Stimulated activated naive CD4-positive, alpha-beta T cell treated with Interleukin-2 at 50 U/mL for 16 hours (primary cell): ENCODE data around the gene SUPT3H.

ENCODE experiments used
- DNase-seq: peaks from one replicate; lab custom pipeline; 2025; lab: John Stamatoyannopoulos, UW

Gene SUPT3H

GRCh38 chr6:45388328-45388727, 10.6 kb upstream of the SUPT3H start:
- no peak for DNase-seq

DNA sequence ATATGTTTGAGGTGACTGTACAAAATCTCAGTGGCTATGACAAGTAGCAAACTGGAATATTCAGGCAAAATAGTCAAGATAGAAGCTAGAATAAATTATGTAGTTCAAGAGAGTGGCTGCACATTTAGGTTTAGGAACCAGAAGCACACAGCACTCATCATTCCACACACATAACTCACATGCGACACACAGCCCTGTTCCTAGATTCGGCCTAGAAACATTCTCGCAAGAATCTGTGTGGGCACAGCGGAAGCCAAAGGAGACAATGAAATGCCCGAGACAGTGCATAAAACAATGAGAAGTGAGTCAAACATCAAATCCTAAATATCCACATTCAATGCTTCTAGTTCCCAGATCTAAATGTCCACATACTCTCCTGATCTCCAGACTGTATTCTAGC, 9.5 kb upstream of the SUPT3H start:
- no peak for DNase-seq

DNA sequence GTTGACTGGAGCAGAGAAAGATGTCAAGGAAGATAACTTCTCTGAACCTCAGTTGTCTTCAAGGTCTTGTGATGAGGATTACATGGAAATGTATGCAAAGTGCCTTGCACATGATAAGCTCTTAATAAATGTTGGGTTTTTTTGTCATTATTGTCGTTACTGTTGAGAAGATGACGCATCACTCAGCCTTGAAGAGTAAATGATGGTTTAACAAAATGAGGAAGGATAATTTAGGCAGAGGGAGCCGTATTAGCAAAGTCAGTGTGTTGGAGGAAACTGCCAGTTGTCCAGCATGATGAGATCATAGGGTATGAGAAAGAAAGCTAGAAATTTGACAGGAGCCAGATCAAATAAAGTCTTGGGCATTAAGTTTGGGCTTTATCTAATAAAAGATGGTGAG, 8.8 kb upstream of the SUPT3H start:
- no peak for DNase-seq

GRCh38 chr6:45382391-45382790, 4.7 kb upstream of the SUPT3H start:
- no peak for DNase-seq

DNA sequence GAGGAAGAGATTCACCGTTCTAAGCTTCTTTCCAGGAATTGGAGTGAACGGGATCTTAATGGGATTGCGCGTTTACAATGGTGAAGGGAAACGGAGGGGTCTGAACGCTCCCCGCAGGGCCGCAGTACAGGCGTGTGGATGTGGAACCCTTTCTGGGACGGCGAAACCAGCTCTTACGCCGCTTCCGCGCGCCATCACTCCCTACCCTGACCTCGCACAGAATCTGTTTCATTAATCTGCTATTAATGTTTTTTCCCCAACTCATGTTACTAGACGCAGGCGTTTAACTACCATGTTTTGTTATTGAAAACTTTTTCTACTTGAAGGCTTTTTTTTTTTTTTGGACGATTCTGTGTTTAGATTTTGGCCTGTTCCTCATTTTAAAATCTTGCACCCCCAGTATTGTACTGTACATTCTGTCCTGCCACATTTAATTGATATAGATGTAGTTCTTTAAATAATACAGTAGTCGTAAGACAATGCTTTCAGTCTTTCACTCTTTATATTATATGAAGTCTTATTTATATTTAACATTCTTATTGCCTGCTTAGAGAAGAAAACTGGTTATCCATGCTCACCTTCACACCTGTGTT, 696 bp upstream of the SUPT3H start:
- peak; percentile 38 for DNase-seq

DNA sequence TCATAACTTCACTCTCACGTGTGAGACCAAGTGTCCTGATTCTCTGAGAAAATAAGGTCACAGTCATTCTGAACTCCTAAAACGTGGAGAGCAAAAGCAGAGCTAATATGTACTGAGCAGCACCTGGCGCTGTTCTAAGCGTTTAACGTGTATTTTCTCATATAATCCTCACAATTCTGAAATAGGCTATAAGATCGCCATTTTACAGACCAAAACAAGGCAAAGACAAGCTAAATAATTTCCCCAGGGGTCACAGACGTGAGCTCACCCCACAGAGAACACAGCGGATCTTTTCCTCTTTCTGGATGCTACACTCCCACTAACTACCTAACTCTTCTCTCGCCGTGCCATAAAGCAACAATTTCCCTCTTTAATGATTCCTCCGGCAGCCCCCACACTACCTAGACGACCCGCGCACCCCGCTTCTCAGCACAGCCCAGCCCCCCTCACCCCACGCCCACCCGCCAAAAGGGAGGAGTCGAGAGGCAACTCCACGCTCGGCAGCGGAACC, 636 bp downstream of the SUPT3H start:
- DNase-seq = no peak

DNA sequence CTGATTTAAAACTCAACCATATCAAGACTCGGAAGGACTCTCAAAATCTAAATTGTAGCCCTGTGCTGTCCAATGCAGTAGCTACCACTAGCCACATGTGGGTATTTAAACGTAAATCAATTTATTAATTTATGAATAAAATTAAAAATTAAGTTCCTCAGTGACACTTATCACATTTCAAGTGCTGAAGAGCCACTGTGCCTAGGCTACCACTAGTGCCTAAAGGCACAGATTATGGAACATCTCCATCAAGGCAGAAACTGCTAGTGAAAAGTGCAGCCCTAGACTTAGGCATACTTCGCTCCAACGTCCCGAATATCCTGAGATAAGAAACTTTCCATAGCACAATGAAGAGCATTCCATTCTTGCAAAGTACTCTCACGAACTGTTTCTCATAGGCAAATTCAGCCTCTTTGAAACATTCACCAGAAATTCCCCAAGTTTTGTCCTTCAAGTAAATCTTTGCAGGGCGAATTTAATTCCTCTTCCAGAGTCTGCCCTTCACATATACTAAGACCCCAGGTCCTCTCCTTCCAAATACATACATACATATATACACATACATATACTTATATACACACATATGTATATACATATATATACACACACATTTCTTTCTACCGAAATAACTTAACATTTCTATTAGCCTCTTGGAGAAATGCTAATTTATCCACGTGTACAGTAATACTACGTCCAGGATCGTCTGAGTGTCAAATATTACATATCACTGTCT, 1.3 kb downstream of the SUPT3H start:
- no peak for DNase-seq

DNA sequence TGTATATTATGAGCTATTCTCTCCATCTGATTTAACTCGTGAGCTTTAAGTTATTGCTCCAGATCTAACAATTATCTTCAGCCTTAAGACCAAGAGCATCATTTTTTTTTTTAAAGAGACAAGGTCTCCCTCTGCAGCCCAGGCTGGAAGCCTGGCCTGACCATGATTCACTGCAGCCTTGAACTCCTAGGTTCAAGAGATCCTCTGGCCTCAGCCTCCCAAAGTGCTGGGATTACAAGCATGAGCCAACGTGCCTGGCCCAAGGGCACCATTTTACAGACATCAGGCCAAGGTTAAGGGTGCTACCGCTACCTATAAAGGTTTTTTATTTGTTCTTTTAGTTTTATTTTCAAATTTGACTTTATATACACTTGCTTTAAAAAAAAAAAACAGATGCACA, 2.3 kb downstream of the SUPT3H start:
- no peak for DNase-seq

GRCh38 chr6:45371924-45372573, 5.7 kb downstream of the SUPT3H start:
- DNase-seq = no peak

DNA sequence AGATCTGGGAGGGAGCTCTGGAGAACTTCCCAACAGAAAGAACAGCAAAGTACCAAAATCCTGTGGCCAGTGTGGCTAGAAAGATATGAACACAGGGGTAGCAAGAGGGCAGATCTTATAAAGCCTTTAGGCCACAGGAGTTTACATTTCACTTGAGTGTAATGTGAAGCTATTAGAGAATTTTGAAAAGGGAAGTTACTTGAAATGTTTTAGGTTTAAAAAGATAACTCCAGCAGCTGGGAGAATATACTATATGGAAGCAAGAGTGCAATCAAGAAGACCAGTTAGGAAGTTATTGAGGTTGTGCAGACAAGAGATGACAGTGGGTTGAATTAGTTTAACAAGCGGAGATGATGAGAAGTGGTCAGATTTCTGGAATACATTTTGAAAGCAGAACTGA, 7.9 kb downstream of the SUPT3H start:
- no peak for DNase-seq

GRCh38 chr6:45367999-45368398, 9.7 kb downstream of the SUPT3H start:
- DNase-seq = no peak

DNA sequence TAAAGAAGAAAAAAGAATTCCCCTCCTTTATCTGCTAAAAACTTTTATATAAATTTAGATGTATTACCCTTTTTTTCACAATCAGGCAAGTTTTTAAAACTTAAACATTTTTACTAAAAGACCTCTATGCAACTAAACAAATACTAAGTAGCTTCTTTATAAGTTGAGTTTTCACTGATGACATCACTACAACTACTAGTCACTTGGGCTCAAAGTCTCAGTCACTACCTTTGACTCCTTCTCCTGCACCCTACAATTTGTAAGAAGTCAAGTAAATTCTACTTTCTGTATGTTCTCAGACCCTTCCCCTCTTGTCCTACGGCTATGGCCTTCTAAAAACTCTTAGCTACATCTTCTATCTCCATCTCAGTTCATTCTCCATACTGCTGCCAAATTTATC, 11.2 kb downstream of the SUPT3H start:
- DNase-seq = no peak

DNA sequence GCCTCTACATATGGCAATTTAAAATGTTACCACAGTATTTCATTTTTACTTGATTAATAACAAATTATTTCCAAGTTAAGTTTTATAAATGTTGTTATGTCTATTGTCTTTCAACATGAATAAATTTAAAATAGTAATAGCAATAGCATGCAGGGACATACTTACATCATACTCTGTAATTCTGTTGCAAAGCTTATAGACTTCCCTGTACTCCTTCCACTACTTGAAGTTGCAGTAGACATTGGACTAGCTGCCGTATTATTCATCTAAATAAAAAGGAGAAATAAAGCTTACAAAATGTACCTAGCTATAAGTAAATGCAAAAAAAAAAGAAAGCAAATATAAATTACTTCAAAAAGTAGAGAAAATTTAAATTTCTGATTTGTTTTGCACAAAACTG, 12.7 kb downstream of the SUPT3H start:
- no peak for DNase-seq

- DNase-seq = no peak
Observed at GRCh38 chr6:45364466-45364865, 13.3 kb downstream of the SUPT3H start.

- DNase-seq = no peak
Observed at GRCh38 chr6:45353654-45354053, 24.1 kb downstream of the SUPT3H start.

DNA sequence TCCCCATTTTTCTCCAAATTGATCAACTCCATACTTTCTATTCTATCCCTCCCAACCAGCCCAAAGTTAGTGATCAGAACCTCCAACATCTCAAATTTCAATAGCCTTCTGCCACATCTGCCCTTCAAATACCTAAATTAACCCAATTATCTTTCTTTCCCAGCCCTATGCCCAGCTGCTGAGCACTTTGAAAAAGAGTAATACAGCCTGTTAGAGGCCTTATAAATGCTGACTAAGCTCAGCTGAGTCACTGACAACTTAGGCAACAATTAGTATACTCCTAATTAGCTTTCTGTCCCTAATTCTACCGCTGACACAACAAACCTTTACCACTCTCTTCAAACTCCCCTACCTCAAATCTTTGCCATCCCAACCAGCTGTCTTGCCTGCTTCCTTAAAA, 26.1 kb downstream of the SUPT3H start:
- DNase-seq = no peak

DNA sequence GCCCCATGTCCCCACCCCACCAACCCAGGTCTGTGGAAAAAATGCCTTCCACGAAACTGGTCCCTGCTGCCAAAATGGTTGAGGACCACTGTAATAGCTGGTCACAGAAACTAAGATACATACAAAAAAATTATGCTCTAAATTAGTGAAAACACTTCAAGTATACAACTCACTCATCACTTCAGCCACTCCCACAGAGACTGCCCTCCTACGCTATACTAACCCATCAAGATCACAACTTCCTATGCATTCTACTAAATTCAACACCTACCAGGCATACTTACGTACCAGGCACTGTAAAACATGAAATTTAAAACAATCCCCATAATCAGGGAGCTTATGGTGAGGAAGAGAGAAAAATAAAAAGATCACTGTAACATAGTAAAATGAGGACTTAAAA, 26.7 kb downstream of the SUPT3H start:
- DNase-seq = no peak

DNA sequence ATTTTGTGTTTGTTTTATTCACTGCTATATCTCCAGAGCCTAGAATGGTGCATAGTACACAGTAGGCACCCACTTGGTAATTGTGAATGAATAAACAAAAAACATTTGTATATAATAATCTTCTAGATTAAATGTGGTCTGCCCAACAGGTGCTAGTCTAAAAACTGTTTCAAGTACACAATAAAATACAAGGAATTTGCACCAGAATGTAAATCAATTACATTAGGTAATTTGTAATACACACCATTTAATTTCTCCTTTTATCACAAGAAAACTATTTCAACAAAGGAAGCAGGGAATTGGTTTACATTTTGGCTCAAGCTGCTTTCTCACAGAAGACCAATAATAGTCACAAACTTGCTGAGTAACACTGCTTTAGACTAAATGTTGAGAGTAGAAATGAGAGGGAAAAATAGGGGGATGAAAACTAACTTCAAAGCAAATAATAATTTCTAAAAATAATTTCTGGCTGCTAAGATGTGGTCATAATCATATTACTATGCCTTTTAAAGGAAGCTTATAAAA, 27.5 kb downstream of the SUPT3H start:
- DNase-seq = no peak

DNA sequence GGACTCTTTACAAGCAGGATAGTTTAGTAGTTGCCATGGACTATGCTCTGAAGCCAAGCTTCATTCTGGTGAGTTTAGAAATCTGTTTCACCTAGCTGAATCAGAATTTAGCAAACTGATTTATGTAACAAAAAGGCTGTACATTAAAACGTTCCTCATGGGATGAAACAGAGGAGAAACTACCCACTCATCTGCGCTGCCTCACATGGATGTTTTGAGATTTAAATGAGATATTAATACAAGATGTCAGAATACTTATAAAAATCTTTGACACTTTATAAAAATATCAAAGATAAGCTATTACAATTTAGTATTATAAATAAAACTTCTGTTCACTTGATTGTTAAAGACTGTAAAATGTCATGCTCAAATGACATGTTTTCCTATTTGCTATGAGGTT, 32.8 kb downstream of the SUPT3H start:
- DNase-seq = no peak

GRCh38 chr6:45328523-45328922, 49.2 kb downstream of the SUPT3H start:
- no peak for DNase-seq

- no peak for DNase-seq
Observed at GRCh38 chr6:45327956-45328522, 49.7 kb downstream of the SUPT3H start, which contains the start of gene RUNX2. Gene RUNX2 (plus strand): TSS chr6:45328330. CDS start chr6:45328727, 397 bp downstream.

GRCh38 chr6:45326698-45327417, 50.9 kb downstream of the SUPT3H start:
- DNase-seq = no peak
